RWPE2 (cell line): ENCODE data around the gene PARVA.

Source experiments
- ATAC-seq: fragments of 200-7000 bp; cut with Tn5 transposase; 3 replicates; pipeline ENCODE4 v1.9.1; 2021; ENCODE audit warnings: low read depth
- DNase-seq: peaks from one replicate; pipeline ENCODE4 v3.0.0-alpha.2; 2020; ENCODE audit warnings: low spot score
- H3K27ac ChIP-seq: fragments of 450-650 bp; 2 replicates; pipeline ENCODE4 v1.5.1; 2017; ENCODE audit warnings: mild to moderate bottlenecking; ENCODE audit not compliant: poor library complexity, severe bottlenecking
- H3K27me3 ChIP-seq: fragments of 250-450 bp; sonication (Bioruptor Pico); 2 replicates; pipeline ENCODE4 v1.5.1; 2021; ENCODE audit warnings: mild to moderate bottlenecking, moderate library complexity; ENCODE audit not compliant: insufficient read depth, poor library complexity, severe bottlenecking
- H3K36me3 ChIP-seq: fragments of 250-450 bp; sonication (Bioruptor Pico); 2 replicates; pipeline ENCODE4 v1.5.1; 2020; ENCODE audit warnings: low read depth, mild to moderate bottlenecking, moderate library complexity
- H3K4me1 ChIP-seq: fragments of 250-450 bp; sonication (Bioruptor Pico); 2 replicates; pipeline ENCODE4 v1.5.1; 2021; ENCODE audit warnings: mild to moderate bottlenecking, moderate library complexity; ENCODE audit not compliant: insufficient read depth, poor library complexity, severe bottlenecking
- H3K4me3 ChIP-seq: fragments of 250-450 bp; sonication (Bioruptor Pico); 2 replicates; pipeline ENCODE4 v1.5.1; 2021; ENCODE audit warnings: mild to moderate bottlenecking, moderate library complexity; ENCODE audit not compliant: severe bottlenecking
- H3K9me3 ChIP-seq: fragments of 250-450 bp; sonication (Bioruptor Pico); 2 replicates; pipeline ENCODE4 v1.5.1; 2021; ENCODE audit warnings: mild to moderate bottlenecking, moderate library complexity; ENCODE audit not compliant: severe bottlenecking
- TF ChIP-seq, protein P1 (sequence below): fragments of 450-650 bp; IDR thresholded peaks from one replicate; pipeline ENCODE4 v1.5.1; 2017; ENCODE audit warnings: mild to moderate bottlenecking, moderate library complexity; ENCODE audit not compliant: poor library complexity, severe bottlenecking

Gene PARVA

DNA sequence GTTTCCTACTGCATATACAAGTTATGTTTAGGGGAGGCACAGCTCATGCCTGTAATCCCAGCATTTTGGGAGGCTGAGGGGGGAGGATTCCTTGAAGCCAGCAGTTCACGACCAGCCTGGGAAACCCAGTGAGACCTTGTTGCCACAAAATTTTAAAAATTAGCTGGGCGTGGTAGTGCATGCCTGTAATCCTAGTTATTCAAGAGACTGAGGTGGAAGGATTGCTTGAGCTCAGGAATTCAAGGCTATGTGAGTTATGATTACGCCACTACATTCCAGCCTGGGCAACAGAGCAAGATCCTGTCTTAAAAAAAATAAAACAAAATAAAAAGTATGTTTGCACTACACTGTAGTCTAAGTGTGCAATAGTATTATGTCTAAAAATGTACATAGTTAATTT lies 188.0 kb downstream of the PARVA start:
- no peaks in the 10 kb centered on the region for H3K4me1 ChIP-seq
- no peak overlapping the region for H3K27ac ChIP-seq
- H3K36me3 ChIP-seq, result no peaks in the 10 kb centered on the region
- ATAC-seq (no peak), DNase-seq (no peak)
- no peak overlapping the region for H3K4me3 ChIP-seq
- no peaks in the 10 kb centered on the region for H3K27me3 ChIP-seq
- TF ChIP-seq, protein P1, sequence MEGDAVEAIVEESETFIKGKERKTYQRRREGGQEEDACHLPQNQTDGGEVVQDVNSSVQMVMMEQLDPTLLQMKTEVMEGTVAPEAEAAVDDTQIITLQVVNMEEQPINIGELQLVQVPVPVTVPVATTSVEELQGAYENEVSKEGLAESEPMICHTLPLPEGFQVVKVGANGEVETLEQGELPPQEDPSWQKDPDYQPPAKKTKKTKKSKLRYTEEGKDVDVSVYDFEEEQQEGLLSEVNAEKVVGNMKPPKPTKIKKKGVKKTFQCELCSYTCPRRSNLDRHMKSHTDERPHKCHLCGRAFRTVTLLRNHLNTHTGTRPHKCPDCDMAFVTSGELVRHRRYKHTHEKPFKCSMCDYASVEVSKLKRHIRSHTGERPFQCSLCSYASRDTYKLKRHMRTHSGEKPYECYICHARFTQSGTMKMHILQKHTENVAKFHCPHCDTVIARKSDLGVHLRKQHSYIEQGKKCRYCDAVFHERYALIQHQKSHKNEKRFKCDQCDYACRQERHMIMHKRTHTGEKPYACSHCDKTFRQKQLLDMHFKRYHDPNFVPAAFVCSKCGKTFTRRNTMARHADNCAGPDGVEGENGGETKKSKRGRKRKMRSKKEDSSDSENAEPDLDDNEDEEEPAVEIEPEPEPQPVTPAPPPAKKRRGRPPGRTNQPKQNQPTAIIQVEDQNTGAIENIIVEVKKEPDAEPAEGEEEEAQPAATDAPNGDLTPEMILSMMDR, result no peak
- H3K9me3 ChIP-seq, result no peaks in the 10 kb centered on the region

DNA sequence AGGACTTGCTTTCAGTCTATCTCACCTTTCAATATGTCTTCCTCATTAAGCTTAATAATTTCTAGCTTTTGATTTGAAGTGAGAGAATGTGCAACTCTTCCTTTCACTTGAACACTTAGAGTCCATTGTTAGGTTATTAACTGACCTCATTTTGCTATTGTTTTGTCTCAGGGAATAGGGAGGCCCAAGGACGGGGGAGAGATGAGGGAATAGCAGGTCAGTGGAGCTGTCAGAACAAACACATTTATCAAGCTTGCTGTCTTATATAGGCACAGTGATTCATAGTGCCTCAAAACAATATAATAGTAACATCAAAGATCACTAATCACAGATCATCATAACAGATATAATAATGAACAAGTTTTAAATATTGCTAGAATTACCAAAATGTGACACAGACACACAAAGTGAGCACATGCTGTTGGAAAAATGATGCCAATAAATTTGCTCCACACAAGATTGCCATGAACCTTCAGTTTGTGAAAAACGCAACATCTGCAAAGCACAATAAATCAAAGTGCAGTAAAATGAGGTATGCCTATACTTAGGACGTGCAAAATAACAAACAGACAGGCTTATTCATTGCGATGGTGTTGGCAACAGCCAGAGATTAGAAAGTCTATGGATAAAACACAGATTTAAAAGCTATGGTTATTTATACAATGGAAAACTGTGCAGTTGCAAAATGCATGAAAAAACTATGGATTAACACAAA lies 190.5 kb downstream of the PARVA start:
- H3K9me3 ChIP-seq, result no peaks in the 10 kb centered on the region
- no peak for DNase-seq
- TF ChIP-seq, protein P1, result no peak
- H3K4me1 ChIP-seq, result no peaks in the 10 kb centered on the region
- ATAC-seq, result no peak
- no peak overlapping the region for H3K4me3 ChIP-seq
- no peak overlapping the region for H3K27ac ChIP-seq
- H3K36me3 ChIP-seq, result no peaks in the 10 kb centered on the region
- H3K27me3 ChIP-seq, result no peaks in the 10 kb centered on the region

DNA sequence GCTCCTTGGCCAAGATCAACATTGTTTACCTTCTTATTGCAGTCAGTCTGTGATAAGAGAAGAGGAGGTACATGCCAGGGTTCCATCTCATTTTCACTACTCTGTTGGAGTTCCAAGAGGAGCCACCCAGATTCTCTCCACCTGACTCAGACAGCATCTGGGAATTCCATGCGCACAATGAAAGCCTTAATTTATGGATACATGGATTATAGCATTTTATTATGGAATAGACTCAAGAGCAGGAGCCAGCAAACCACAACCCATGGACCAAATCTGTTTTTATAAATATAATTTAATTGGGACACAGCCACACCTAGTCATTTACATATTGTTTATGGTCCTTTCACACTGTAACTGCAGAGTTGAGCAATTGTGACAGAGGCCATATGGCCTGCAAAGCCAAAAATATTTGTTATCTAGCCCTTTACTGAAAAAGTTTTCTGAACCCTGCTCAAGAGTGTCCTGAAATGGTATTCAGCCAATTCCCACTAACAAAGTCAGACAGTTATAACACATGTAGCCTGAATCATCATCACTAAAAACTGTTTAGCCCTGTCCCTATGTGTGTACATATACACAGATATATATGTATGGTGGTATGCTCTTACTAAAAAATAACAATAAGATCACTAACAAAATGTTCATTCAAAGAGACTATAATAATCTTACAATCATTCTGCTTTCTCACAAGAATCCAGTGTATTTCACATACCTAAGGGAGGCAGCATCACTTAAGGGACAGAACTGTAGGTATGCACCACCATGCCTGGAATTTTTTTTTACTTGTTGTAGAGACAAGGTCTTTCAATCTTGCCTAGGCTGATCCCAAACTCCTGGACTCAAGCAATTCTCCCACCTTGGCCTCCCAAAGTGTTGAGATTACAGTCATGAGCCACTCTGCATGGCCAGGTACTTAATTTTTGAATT lies 192.4 kb downstream of the PARVA start:
- no peak overlapping the region for H3K4me3 ChIP-seq
- no peaks in the 10 kb centered on the region for H3K4me1 ChIP-seq
- no peaks in the 10 kb centered on the region for H3K27me3 ChIP-seq
- no peak overlapping the region for H3K27ac ChIP-seq
- DNase-seq (no peak), ATAC-seq (no peak)
- TF ChIP-seq, protein P1, result no peak
- no peaks in the 10 kb centered on the region for H3K9me3 ChIP-seq
- H3K36me3 ChIP-seq, result no peaks in the 10 kb centered on the region

DNA sequence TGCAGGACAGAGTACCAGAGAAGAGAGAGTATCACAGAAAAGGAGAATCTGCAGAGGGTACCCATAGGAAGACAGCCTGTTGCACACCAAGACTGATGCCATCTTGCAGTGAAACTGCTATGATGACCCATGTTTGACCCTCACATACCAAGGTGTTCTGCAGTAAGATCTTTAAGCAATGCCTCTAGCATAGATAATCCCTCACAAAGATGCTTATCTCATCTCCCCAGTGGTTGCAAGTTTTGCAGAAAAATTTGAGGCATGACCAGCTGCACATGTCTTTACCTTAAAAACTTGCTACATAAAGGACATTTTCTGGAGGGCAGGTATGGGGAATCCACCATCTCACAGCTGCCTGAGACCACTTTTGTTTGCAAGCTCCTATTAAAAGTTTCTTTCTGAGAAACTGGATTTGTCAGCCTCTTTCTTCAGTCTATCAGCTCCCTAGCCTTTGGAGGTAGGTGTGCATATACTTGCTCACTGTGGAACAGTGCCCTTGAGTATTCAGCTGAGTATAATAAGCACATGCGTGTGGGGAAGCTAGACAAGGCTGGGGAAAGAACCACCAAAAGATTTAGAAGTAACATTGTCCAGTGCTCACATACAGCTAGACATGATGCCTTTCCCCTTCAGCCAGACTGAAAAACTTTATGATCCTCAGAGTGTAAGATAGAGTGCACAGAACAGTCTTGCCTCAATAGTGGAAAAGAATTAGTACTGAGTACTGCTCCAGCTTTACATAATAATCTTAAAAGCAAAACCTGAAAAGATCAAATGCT lies 196.5 kb downstream of the PARVA start:
- DNase-seq, result no peak
- Histone ChIP-seq H3K27me3 (no peaks in the 10 kb centered on the region), H3K36me3 (no peaks in the 10 kb centered on the region), H3K9me3 (no peaks in the 10 kb centered on the region), H3K27ac (no peak overlapping the region), H3K4me3 (no peak overlapping the region), H3K4me1 (no peaks in the 10 kb centered on the region)
- TF ChIP-seq, protein P1, result no peak
- ATAC-seq, result 0 out of 3 replicates have a peak, but pooled peaks have one; percentile 21
